Measurements from ENCODE around the gene NPC1. TPM values are rescaled to one million over a fixed set of nuclear protein-coding genes. Genes with fewer than 3 reads are reported as not detected.
A peak's percentile ranks its signal among the peaks of the same experiment; 100 is the strongest.

NPC1 gene
- total RNA-seq, 1 donor from 2014 or later = 43.3 TPM

GRCh38 chr18:23503038-23503962, 83.0 kb downstream of the NPC1 start, which contains the start of gene RMC1:
RMC1 (plus strand) TSS chr18:23503511; CDS start chr18:23503619, 108 bp downstream.
- Mint-ChIP-seq H3K27me3 (no peaks in the 10 kb centered on the region), H3K36me3 (peaks cover 12% of the 10 kb centered on the region), H3K9me3 (no peaks in the 10 kb centered on the region), H3K4me3 (peak within 1 kb of the TSS; percentile 98), H3K27ac (peak within 1 kb of the TSS; percentile 90), H3K4me1 (ENCODE audit: unreplicated experiment) (peaks cover 12% of the 10 kb centered on the region)
- DNase-seq (ENCODE audit: extremely low spot score, unreplicated experiment) = peak; percentile 97
- peak; percentile 39 for TF ChIP-seq CTCF (conservative IDR thresholded peaks at IDR 0.05)

- Mint-ChIP-seq H3K36me3 (peaks cover 5% of the 10 kb centered on the region), H3K27me3 (no peaks in the 10 kb centered on the region), H3K9me3 (no peaks in the 10 kb centered on the region), H3K4me3 (peak overlapping the region; percentile 87), H3K4me1 (ENCODE audit: unreplicated experiment) (peaks cover 12% of the 10 kb centered on the region), H3K27ac (peak overlapping the region; percentile 88)
- TF ChIP-seq CTCF (conservative IDR thresholded peaks at IDR 0.05) = no peak
- no peak for DNase-seq (ENCODE audit: extremely low spot score, unreplicated experiment)
Observed at GRCh38 chr18:23502516-23503037, 83.7 kb downstream of the NPC1 start.

- peaks cover 5% of the 10 kb centered on the region for H3K36me3 Mint-ChIP-seq
- DNase-seq (ENCODE audit: extremely low spot score, unreplicated experiment) = no peak
- H3K27ac Mint-ChIP-seq = no peak overlapping the region
- H3K9me3 Mint-ChIP-seq = no peaks in the 10 kb centered on the region
- no peak for TF ChIP-seq CTCF (conservative IDR thresholded peaks at IDR 0.05)
- H3K4me1 Mint-ChIP-seq (ENCODE audit: unreplicated experiment) = peaks cover 12% of the 10 kb centered on the region
- no peaks in the 10 kb centered on the region for H3K27me3 Mint-ChIP-seq
- peak overlapping the region; percentile 61 for H3K4me3 Mint-ChIP-seq
Observed at GRCh38 chr18:23501626-23502025, 84.7 kb downstream of the NPC1 start.

- no peaks in the 10 kb centered on the region for H3K27me3 Mint-ChIP-seq
- peaks cover 4% of the 10 kb centered on the region for H3K4me1 Mint-ChIP-seq (ENCODE audit: unreplicated experiment)
- H3K36me3 Mint-ChIP-seq = no peaks in the 10 kb centered on the region
- TF ChIP-seq CTCF (conservative IDR thresholded peaks at IDR 0.05) = no peak
- no peak overlapping the region for H3K4me3 Mint-ChIP-seq
- DNase-seq (ENCODE audit: extremely low spot score, unreplicated experiment) = no peak
- H3K27ac Mint-ChIP-seq = peak overlapping the region; percentile 17
- no peaks in the 10 kb centered on the region for H3K9me3 Mint-ChIP-seq
Observed at GRCh38 chr18:23499291-23499781, 87.0 kb downstream of the NPC1 start.

- peak; percentile 90 for TF ChIP-seq CTCF (conservative IDR thresholded peaks at IDR 0.05)
- Mint-ChIP-seq H3K4me1 (ENCODE audit: unreplicated experiment) (no peaks in the 10 kb centered on the region), H3K4me3 (no peak overlapping the region), H3K9me3 (no peaks in the 10 kb centered on the region), H3K27ac (no peak overlapping the region), H3K36me3 (no peaks in the 10 kb centered on the region), H3K27me3 (no peaks in the 10 kb centered on the region)
- no peak for DNase-seq (ENCODE audit: extremely low spot score, unreplicated experiment)
Observed at GRCh38 chr18:23498877-23499276, 87.4 kb downstream of the NPC1 start.
